ENCODE data around the gene INSL3. TPM values are rescaled to one million over a fixed set of nuclear protein-coding genes. Genes with fewer than 3 reads are reported as not detected.
"Not testable (repeated sequence)": the region's sequence is repeated elsewhere in the genome, so short reads cannot be mapped to it uniquely, and the experiment has no call there.

The INSL3 gene
- polyA plus RNA-seq, 4 donors, result 0.21 to 0.40 (median 0.26) TPM

GRCh38 chr19:17790059-17790780 lies 31.1 kb downstream of the INSL3 start:
- no peak for DNase-seq (ENCODE audit: low read depth in 4 of 4, low spot score in 3 of 4)

GRCh38 chr19:17788632-17789031 lies 32.7 kb downstream of the INSL3 start:
- DNase-seq (ENCODE audit: low read depth in 4 of 4, low spot score in 3 of 4), result no peak

GRCh38 chr19:17787274-17787913 lies 33.9 kb downstream of the INSL3 start:
- no peak for DNase-seq (ENCODE audit: low read depth in 4 of 4, low spot score in 3 of 4)

GRCh38 chr19:17784201-17785008 lies 36.9 kb downstream of the INSL3 start:
- no peak for DNase-seq (ENCODE audit: low read depth in 4 of 4, low spot score in 3 of 4)

GRCh38 chr19:17783721-17784120 lies 37.6 kb downstream of the INSL3 start:
- not testable (repeated sequence) for DNase-seq (ENCODE audit: low read depth in 4 of 4, low spot score in 3 of 4)

GRCh38 chr19:17780781-17781180 lies 40.5 kb downstream of the INSL3 start:
- no peak for DNase-seq (ENCODE audit: low read depth in 4 of 4, low spot score in 3 of 4)

GRCh38 chr19:17778968-17779929 lies 42.1 kb downstream of the INSL3 start:
- no peak for DNase-seq (ENCODE audit: low read depth in 4 of 4, low spot score in 3 of 4)

- no peak for DNase-seq (ENCODE audit: low read depth in 4 of 4, low spot score in 3 of 4)
Measured at GRCh38 chr19:17778251-17778967, 42.9 kb downstream of the INSL3 start.

GRCh38 chr19:17777840-17778239 lies 43.5 kb downstream of the INSL3 start:
- not testable (repeated sequence) for DNase-seq (ENCODE audit: low read depth in 4 of 4, low spot score in 3 of 4)

- no peak for DNase-seq (ENCODE audit: low read depth in 4 of 4, low spot score in 3 of 4)
Measured at GRCh38 chr19:17775991-17776803, 45.1 kb downstream of the INSL3 start.

GRCh38 chr19:17775245-17775927 lies 45.9 kb downstream of the INSL3 start:
- DNase-seq (ENCODE audit: low read depth in 4 of 4, low spot score in 3 of 4), result no peak

- DNase-seq (ENCODE audit: low read depth in 4 of 4, low spot score in 3 of 4), result no peak
Measured at GRCh38 chr19:17772172-17772571, 49.1 kb downstream of the INSL3 start.

- DNase-seq (ENCODE audit: low read depth in 4 of 4, low spot score in 3 of 4), result no peak
Measured at GRCh38 chr19:17770613-17771012, 50.7 kb downstream of the INSL3 start.

GRCh38 chr19:17767559-17767958 lies 53.8 kb downstream of the INSL3 start:
- DNase-seq (ENCODE audit: low read depth in 4 of 4, low spot score in 3 of 4), result no peak

GRCh38 chr19:17766543-17767131 lies 54.7 kb downstream of the INSL3 start:
- no peak for DNase-seq (ENCODE audit: low read depth in 4 of 4, low spot score in 3 of 4)
